ENCODE data around the gene SPDYE8.
A peak's percentile ranks its signal among the peaks of the same experiment; 100 is the strongest.
"Not testable (repeated sequence)": the region's sequence is repeated elsewhere in the genome, so short reads cannot be mapped to it uniquely, and the experiment has no call there.

SPDYE8 gene

GRCh38 chr7:73029666-73030065 lies at the start of gene SPDYE8:
Gene SPDYE8 (minus strand): TSS chr7:73029766. CDS start chr7:73027966, 1,800 bp downstream.
- not testable (repeated sequence) for DNase-seq

DNA sequence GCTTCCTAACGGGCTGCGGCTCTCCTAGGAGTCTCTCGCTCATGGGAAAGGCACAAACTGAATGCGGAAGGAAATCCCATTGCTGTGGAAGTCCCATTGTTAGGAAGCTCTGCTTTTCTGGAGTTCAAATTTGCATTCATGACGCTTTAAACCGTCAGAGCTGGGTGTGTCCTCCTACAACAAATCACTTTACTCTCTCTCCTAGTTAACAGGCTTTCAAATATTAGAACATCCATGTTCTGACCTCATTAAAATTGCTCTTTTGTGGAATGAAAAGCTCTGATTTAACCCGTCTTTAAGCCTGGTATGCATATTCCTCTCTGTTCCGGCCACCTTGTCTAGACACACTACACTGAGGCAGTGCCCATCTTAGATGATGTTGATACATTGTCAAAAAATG lies 28.2 kb upstream of the SPDYE8 start, which contains the start of gene SPDYE11:
Gene SPDYE11, minus strand, starts transcription at position 101 of the 400 bp plus-strand sequence. CDS start 1,800 bp downstream, outside the sequence.
- not testable (repeated sequence) for DNase-seq

DNA sequence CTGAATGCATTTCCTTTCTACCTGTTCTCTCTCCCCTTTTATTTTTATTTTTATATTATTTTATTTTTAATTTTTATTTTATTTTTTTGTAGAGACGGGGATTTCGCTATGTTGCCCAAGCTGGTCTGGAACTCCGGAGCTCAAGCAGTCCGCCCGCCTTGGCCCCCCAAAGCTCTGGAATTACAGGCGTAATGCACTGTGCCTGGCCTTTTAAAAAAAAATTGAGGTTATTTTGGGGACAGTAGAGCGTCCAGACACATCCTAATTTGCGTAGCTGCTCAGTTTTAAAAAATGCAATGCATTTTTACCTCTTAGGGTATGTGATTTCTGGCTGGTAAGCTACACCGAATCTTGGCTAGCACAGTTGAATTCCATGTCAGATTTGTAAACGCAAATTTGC lies 23.1 kb downstream of the SPDYE8 start:
- DNase-seq: not testable (repeated sequence)

DNA sequence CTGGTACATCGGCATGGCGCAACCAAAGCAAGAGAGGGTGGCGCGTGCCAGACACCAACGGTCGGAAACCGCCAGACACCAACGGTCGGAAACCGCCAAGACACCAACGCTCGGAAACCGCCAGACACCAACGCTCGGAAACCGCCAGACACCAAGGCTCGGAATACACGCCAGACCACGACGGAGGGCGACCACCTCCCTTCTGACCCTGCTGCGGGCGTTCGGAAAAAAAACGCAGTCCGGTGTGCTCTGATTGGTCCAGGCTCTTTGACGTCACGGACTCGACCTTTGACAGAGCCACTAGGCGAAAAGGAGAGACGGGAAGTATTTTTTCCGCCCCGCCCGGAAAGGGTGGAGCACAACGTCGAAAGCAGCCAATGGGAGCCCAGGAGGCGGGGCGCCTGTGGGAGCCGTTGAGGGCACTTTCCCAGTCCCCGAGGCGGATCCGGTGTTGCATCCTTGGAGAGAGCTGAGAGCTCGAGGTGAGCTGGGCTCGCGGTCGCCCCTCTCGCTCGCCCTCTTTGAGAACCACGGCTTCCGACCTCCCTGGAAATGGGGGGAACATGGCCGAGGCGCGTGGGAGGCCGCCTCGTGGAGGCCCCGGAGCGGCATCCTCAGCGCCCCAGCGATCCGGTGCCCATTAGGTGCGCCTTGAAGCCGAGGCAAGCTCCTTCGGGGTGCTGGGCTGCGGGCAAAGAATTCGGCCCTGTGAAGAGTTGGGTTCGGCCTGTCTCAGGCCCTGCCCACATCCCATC lies 23.7 kb downstream of the SPDYE8 start:
- peak; percentile 98 for DNase-seq

DNA sequence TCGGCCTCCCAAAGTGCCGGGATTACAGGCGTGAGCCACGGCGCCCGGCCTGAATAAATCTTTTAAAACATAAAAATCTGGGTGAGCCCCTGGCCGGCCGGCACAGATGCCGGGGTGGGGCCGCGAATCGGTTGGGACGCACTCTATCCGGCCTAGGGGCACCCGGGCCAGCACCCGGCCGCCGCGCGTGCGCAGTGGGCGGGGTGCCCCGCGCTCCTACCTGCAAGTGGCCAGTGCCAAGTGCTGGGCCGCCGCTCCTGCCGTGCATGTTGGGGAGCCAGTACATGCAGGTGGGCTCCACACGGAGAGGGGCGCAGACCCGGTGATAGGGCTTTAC lies 24.2 kb downstream of the SPDYE8 start:
- peak; percentile 87 for DNase-seq

DNA sequence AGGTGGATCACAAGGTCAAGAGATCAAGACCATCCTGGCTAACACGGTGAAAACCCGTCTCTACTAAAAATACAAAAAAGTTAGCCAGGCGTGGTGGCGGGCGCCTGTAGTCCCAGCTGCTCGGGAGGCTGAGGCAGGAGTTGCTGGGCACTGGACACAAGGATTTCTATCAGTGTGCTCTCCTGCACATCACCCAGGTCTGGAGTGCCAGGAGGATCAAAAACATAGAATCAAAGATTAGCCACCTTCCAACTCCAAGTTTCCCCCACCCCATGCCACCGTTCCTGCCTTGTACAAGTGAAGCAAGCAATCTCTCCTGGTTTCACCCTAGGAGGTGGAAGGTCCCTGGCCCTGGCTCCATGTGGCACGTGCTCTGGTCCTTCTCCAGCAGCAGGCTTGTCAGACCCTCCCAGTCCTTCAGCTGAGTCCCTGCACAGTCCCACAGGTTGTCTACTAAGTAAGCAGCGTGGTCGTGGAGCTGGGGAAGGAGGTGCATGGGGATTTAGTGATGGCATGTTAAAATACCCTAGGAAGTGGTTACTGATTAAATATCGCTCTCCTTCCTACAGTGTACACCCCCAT lies 31.6 kb downstream of the SPDYE8 start:
- DNase-seq: not testable (repeated sequence)

DNA sequence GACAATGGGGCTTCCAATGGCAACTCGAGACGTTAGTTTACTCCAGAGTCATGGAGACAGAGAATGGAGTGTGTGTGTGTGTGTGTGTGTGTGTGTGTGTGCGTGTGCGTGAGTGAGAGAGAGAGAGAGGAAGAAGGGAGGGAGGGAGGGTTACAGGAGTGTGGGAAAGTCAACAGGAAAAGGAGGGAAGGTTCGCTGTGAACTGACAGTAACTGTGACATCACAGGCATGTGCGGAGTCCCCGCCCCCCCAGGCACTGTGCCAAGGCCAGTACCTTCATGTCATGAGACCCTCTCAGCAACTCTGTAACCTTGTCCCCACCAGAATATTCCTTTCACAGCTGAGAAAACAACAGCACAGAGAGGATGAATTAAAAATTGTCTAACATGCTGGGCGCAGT lies 32.1 kb downstream of the SPDYE8 start:
- DNase-seq: not testable (repeated sequence)

DNA sequence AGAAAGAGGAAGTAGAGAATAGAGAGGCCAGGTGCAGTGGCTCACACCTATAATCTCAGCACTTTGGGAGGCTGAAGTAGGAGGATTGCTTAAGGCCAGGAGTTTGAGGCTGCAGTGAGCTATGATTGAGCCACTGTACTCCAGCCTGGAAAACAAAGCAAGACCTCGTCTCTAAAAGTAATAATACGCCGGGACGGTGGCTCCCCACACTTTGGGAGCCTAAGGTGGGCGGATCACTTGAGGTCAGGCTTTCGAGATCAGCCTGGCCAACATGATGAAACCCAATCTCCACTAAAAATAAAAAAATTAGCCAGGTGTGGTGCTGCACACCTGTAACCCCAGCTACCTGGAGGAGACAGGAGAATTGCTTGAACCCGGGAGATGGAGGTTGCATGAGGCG lies 34.1 kb downstream of the SPDYE8 start:
- not testable (repeated sequence) for DNase-seq

DNA sequence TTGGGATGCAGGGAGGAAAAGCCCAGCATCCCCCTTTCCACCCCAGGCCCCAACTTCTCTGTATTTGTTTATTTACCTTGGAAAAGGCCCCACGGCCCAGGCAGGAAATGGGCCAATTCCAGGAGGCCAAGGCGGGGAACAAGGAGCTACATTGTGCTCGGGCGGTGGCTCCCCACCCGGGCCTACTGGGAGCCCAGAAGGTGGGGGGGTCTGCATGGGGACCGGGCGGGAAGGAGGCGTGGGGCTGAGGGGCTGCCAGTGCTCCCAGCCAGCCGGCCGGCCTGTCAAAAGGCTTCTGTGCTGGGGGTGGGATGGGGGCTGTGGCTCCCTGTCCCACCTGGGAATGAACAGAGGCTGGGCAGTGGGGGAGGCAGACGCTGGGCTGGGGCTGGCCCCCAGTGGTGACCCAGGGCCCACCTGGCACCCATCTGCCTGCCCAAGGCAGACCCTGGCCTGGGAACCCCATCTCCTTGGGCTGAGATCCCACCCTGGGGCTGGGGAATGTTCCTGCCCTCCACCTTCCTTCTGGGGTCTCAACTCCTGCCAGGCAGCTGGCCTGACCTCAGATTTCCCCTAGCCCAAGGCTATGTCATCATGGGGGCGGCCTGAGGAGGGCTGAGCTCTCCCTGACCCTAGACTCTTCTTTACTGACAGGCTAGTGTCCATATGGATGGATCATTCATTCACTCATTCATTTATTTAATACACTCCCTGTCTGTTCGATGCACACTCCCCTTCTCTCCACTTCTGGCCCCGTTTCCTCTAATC lies 39.2 kb downstream of the SPDYE8 start:
- DNase-seq: not testable (repeated sequence)

DNA sequence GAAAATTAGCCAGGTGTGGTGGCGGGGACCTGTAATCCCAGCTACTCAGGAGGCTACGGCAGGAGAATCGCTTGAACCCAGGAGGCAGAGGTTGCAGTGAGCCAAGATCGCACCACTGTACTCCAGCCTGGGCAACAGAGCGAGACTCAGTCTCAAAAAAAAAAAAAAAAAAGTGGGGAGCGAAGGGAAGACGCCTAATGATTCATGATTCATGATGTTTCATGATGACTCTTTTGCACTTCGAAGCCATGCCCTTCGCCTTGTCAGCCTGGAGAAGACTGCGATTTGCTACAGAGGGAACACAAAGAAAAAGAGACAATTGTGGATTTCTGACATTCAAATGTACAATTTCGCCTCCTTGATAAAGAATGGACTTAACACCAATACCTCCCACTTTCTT lies 47.5 kb downstream of the SPDYE8 start:
- DNase-seq: not testable (repeated sequence)

GRCh38 chr7:72980382-72980781 lies 49.2 kb downstream of the SPDYE8 start:
- DNase-seq: not testable (repeated sequence)

- DNase-seq: not testable (repeated sequence)
Observed at GRCh38 chr7:72976434-72976833, 53.1 kb downstream of the SPDYE8 start.

DNA sequence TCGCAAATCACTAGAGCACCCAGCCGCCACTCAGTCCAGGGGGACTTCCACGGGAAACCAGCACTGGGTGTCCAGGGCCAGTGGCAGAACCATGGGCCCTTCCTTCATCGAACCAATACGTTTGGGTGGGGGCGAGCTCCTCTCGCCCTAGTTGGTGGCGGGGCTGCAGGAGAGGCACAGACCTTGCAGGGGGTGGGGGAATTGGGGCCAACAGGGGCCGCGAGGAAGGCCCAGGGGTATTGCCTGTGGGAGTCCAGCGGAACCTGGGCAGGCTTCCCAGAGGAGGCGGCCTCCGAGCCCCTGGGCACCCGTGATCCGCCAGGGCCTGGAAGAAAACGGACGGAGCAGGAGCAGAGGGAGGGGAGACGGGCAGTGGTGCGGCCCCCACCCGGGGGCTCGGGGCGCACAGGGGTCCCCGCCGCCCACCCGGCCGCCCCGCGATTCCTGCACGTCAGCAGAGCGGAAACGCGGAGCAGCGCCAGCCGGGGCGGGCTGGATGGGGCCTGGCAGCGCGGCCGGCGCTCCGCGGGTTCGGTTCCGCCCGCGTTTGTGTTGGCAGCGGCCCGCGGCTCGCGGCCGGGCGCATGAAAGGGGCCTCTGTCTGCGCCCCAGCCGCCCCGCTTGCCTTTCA lies 53.8 kb downstream of the SPDYE8 start:
- DNase-seq: not testable (repeated sequence)

- DNase-seq: not testable (repeated sequence)
Observed at GRCh38 chr7:72974781-72975180, 54.8 kb downstream of the SPDYE8 start.

DNA sequence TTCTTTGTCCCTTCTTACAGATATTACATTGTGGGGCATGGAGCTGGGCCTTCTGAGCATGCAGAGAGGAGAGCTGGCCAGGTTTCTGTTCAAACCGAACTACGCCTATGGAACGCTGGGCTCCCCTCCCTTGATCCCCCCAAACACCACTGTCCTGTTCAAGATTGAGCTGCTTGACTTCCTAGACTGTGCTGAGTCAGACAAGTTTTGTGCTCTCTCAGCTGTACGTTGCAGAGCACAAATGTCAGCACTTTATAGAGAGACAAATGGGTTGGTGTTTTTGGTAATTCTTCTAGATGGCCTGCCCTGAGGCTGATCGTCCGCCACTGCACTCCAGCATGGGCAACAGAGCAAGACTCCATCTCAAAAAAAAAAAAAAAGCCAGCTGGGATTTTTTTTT lies 58.1 kb downstream of the SPDYE8 start:
- DNase-seq: not testable (repeated sequence)
